ENCODE measurements around the gene SYNJ2.

GRCh38 chr6:158043008-158043407 lies 61.3 kb downstream of the SYNJ2 start:
- TF ChIP-seq EZH2 (IDR thresholded peaks at IDR 0.05; ENCODE audit: low read depth, unreplicated experiment) (no peak), CTCF (conservative IDR thresholded peaks at IDR 0.05; ENCODE audit: low read depth in 2 of 2) (no peak), EZH2phosphoT487 (IDR thresholded peaks at IDR 0.05; ENCODE audit: unreplicated experiment) (no peak), ZNF114 (CRISPR knock-in tag; IDR thresholded peaks at IDR 0.05) (no peak), JUNB (IDR thresholded peaks at IDR 0.05; ENCODE audit: unreplicated experiment) (no peak), POLR2AphosphoS5 (IDR thresholded peaks at IDR 0.05; ENCODE audit: low read depth) (no peak)
- TF ChIP-seq, protein P1, sequence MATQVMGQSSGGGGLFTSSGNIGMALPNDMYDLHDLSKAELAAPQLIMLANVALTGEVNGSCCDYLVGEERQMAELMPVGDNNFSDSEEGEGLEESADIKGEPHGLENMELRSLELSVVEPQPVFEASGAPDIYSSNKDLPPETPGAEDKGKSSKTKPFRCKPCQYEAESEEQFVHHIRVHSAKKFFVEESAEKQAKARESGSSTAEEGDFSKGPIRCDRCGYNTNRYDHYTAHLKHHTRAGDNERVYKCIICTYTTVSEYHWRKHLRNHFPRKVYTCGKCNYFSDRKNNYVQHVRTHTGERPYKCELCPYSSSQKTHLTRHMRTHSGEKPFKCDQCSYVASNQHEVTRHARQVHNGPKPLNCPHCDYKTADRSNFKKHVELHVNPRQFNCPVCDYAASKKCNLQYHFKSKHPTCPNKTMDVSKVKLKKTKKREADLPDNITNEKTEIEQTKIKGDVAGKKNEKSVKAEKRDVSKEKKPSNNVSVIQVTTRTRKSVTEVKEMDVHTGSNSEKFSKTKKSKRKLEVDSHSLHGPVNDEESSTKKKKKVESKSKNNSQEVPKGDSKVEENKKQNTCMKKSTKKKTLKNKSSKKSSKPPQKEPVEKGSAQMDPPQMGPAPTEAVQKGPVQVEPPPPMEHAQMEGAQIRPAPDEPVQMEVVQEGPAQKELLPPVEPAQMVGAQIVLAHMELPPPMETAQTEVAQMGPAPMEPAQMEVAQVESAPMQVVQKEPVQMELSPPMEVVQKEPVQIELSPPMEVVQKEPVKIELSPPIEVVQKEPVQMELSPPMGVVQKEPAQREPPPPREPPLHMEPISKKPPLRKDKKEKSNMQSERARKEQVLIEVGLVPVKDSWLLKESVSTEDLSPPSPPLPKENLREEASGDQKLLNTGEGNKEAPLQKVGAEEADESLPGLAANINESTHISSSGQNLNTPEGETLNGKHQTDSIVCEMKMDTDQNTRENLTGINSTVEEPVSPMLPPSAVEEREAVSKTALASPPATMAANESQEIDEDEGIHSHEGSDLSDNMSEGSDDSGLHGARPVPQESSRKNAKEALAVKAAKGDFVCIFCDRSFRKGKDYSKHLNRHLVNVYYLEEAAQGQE (IDR thresholded peaks at IDR 0.05; ENCODE audit: unreplicated experiment), result no peak

Data from GM23338 (cell line).